GM18511 (cell line): ENCODE data around the gene RFTN2.
A peak's percentile ranks its signal among the peaks of the same experiment; 100 is the strongest.
"Not testable (repeated sequence)": the region's sequence is repeated elsewhere in the genome, so short reads cannot be mapped to it uniquely, and the experiment has no call there.

Experiments
- ATAC-seq: cut with Tn5 transposase; IDR thresholded peaks from one replicate; pipeline ENCODE4 v1.9.1; 2021; ENCODE audit warnings: mild to moderate bottlenecking, moderate library complexity; ENCODE audit not compliant: unreplicated experiment

RFTN2 gene

GRCh38 chr2:197604117-197604860 is 71.1 kb downstream of the RFTN2 start:
- no peak for ATAC-seq

GRCh38 chr2:197601726-197602125 is 73.7 kb downstream of the RFTN2 start:
- no peak for ATAC-seq

- peak; percentile 52 for ATAC-seq
These were observed 75.1 kb downstream of the RFTN2 start for GRCh38 chr2:197600306-197600705.

- ATAC-seq: peak; percentile 71
These were observed 76.0 kb downstream of the RFTN2 start for GRCh38 chr2:197599285-197599965.

- ATAC-seq: no peak
These were observed 76.9 kb downstream of the RFTN2 start for GRCh38 chr2:197598450-197598849.

GRCh38 chr2:197597166-197597565 is 78.2 kb downstream of the RFTN2 start:
- ATAC-seq: no peak

- no peak for ATAC-seq
These were observed 78.6 kb downstream of the RFTN2 start for GRCh38 chr2:197596766-197597165.

GRCh38 chr2:197591339-197592072 is 83.9 kb downstream of the RFTN2 start:
- ATAC-seq: no peak

GRCh38 chr2:197587255-197587654 is 88.1 kb downstream of the RFTN2 start:
- not testable (repeated sequence) for ATAC-seq

GRCh38 chr2:197580166-197580565 is 95.2 kb downstream of the RFTN2 start:
- ATAC-seq: not testable (repeated sequence)

- not testable (repeated sequence) for ATAC-seq
These were observed 97.1 kb downstream of the RFTN2 start for GRCh38 chr2:197578294-197578693.

GRCh38 chr2:197577446-197577845 is 97.9 kb downstream of the RFTN2 start:
- no peak for ATAC-seq

GRCh38 chr2:197576631-197577030 is 98.8 kb downstream of the RFTN2 start:
- ATAC-seq: no peak

- no peak for ATAC-seq
These were observed 99.4 kb downstream of the RFTN2 start for GRCh38 chr2:197575987-197576386.

- no peak for ATAC-seq
These were observed 101.8 kb downstream of the RFTN2 start for GRCh38 chr2:197573608-197574007.

GRCh38 chr2:197571627-197572271 is 103.6 kb downstream of the RFTN2 start:
- ATAC-seq: no peak

- ATAC-seq: no peak
These were observed 115.2 kb downstream of the RFTN2 start for GRCh38 chr2:197560146-197560665.

GRCh38 chr2:197559681-197560080 is 115.7 kb downstream of the RFTN2 start:
- no peak for ATAC-seq

GRCh38 chr2:197558393-197558792 is 117.0 kb downstream of the RFTN2 start:
- ATAC-seq: no peak

GRCh38 chr2:197556456-197556855 is 118.9 kb downstream of the RFTN2 start:
- ATAC-seq: no peak

- ATAC-seq: no peak
These were observed 119.9 kb downstream of the RFTN2 start for GRCh38 chr2:197555467-197555866.
